HG03135 (cell line): Measurements from ENCODE around the gene CELF2.

ENCODE experiments used
- ATAC-seq: cut with Tn5 transposase; IDR thresholded peaks from one replicate; pipeline ENCODE4 v1.9.1; 2021; ENCODE audit warnings: mild to moderate bottlenecking, moderate library complexity; ENCODE audit not compliant: unreplicated experiment

The CELF2 gene

GRCh38 chr10:11020548-11020942, 2.9 kb downstream of the CELF2 start:
- ATAC-seq: no peak

- ATAC-seq: no peak
Observed at GRCh38 chr10:11022213-11022612, 4.5 kb downstream of the CELF2 start.

- ATAC-seq: no peak
Observed at GRCh38 chr10:11023009-11023953, 5.6 kb downstream of the CELF2 start.

GRCh38 chr10:11024596-11024995, 6.9 kb downstream of the CELF2 start:
- ATAC-seq: no peak

GRCh38 chr10:11025978-11026377, 8.3 kb downstream of the CELF2 start:
- no peak for ATAC-seq

- ATAC-seq: no peak
Observed at GRCh38 chr10:11026773-11027172, 9.1 kb downstream of the CELF2 start.

GRCh38 chr10:11034762-11035161, 17.1 kb downstream of the CELF2 start:
- ATAC-seq: no peak

- no peak for ATAC-seq
Observed at GRCh38 chr10:11035301-11035991, 17.8 kb downstream of the CELF2 start.

GRCh38 chr10:11036424-11037011, 18.8 kb downstream of the CELF2 start:
- no peak for ATAC-seq

- no peak for ATAC-seq
Observed at GRCh38 chr10:11037991-11038390, 20.3 kb downstream of the CELF2 start.

- ATAC-seq: no peak
Observed at GRCh38 chr10:11042357-11042756, 24.7 kb downstream of the CELF2 start.

GRCh38 chr10:11043039-11043438, 25.4 kb downstream of the CELF2 start:
- ATAC-seq: no peak

- ATAC-seq: no peak
Observed at GRCh38 chr10:11043446-11044127, 25.9 kb downstream of the CELF2 start.

- ATAC-seq: no peak
Observed at GRCh38 chr10:11045487-11045886, 27.8 kb downstream of the CELF2 start.

- no peak for ATAC-seq
Observed at GRCh38 chr10:11045995-11046775, 28.5 kb downstream of the CELF2 start.

- ATAC-seq: no peak
Observed at GRCh38 chr10:11046776-11047160, 29.1 kb downstream of the CELF2 start.

- ATAC-seq: no peak
Observed at GRCh38 chr10:11048707-11049278, 31.1 kb downstream of the CELF2 start.

GRCh38 chr10:11049806-11050205, 32.1 kb downstream of the CELF2 start:
- no peak for ATAC-seq

- ATAC-seq: no peak
Observed at GRCh38 chr10:11050301-11051287, 32.9 kb downstream of the CELF2 start.
